ENCODE measurements around the gene TACC2.

- no peak for TF ChIP-seq POLR2A (IDR thresholded peaks at IDR 0.05; ENCODE audit: low read length)
- TF ChIP-seq GATA1 (IDR thresholded peaks at IDR 0.05; ENCODE audit: low read depth, low read length), result no peak
Observed at GRCh38 chr10:122227754-122228153, 238.8 kb downstream of the TACC2 start.
